Fibroblast of the aortic adventitia (primary cell): ENCODE measurements around the gene STAU1. TPM values are rescaled to one million over a fixed set of nuclear protein-coding genes. Genes with fewer than 3 reads are reported as not detected.
"Not testable (repeated sequence)": the region's sequence is repeated elsewhere in the genome, so short reads cannot be mapped to it uniquely, and the experiment has no call there.

Source experiments
- DNase-seq: peaks from one replicate; pipeline ENCODE4 v3.0.0-alpha.2; 2010; ENCODE audit warnings: low read depth
- H3K4me3 ChIP-seq: 2 replicates; pipeline ENCODE4 v1.5.1; 2011; ENCODE audit warnings: low read depth, mild to moderate bottlenecking, control low read depth, low read length, moderate library complexity
- CTCF ChIP-seq: IDR thresholded peaks from 2 replicates; pipeline ENCODE4 v1.5.1; 2011; ENCODE audit warnings: mild to moderate bottlenecking, low read length, control low read depth, inconsistent platforms; ENCODE audit not compliant: insufficient read depth
- total RNA-seq: library from RNA; depleted of rRNA; stranded (reverse); fragments of >200 nt; gene quantifications from 2 replicates; pipeline ENCODE4 v1.2.3, GENCODE V29; 2012; ENCODE audit warnings: low replicate concordance

STAU1 gene
- total RNA-seq, 1 donor = 60.0 TPM

- peak; percentile 66 for DNase-seq
- H3K4me3 ChIP-seq = no peak overlapping the region
- no peak for TF ChIP-seq CTCF
These were observed 22.1 kb upstream of the STAU1 start for GRCh38 chr20:49210101-49210756.

- no peak overlapping the region for H3K4me3 ChIP-seq
- no peak for TF ChIP-seq CTCF
- DNase-seq = no peak
These were observed 18.9 kb upstream of the STAU1 start for GRCh38 chr20:49207076-49207475.

GRCh38 chr20:49203746-49204145 lies 15.6 kb upstream of the STAU1 start:
- no peak for TF ChIP-seq CTCF
- DNase-seq = no peak

GRCh38 chr20:49203011-49203410 lies 14.9 kb upstream of the STAU1 start:
- TF ChIP-seq CTCF = no peak
- no peak for DNase-seq
- H3K4me3 ChIP-seq = no peak overlapping the region

More at GRCh38 chr20:49203746-49204145, 15.6 kb upstream of the STAU1 start:
- H3K4me3 ChIP-seq = no peak overlapping the region

- TF ChIP-seq CTCF = no peak
These were observed 11.7 kb upstream of the STAU1 start for GRCh38 chr20:49199729-49200293.

GRCh38 chr20:49192944-49193518 lies 4.9 kb upstream of the STAU1 start:
- H3K4me3 ChIP-seq, DNase-seq: not testable (repeated sequence)

More at GRCh38 chr20:49199729-49200293, 11.7 kb upstream of the STAU1 start:
- DNase-seq = no peak
- H3K4me3 ChIP-seq = no peak overlapping the region

- peak overlapping the region; percentile 82 for H3K4me3 ChIP-seq
- no peak for TF ChIP-seq CTCF
- peak; percentile 8 for DNase-seq
These were observed 744 bp downstream of the STAU1 start for GRCh38 chr20:49187330-49187850.
